Tibial artery (tissue), 4 donors: ENCODE results near the gene ACSS1.
A peak's percentile ranks its signal among the peaks of the same experiment; 100 is the strongest.

Source experiments
- DNase-seq, 2 donors: peaks; one replicate each; pipeline ENCODE4 v3.0.0-alpha.2; 2019
- H3K27ac ChIP-seq, 2 donors: fragments of 200-600 bp; sonication (generic) in 1 of 2; 1 replicate in 1 of 2; 2 replicates in 1 of 2; pipeline ENCODE4 v1.5.1; 2018 to 2019; ENCODE audit warnings: mild to moderate bottlenecking in 1 of 2
- H3K27me3 ChIP-seq, 2 donors: fragments of 200-600 bp; sonication (generic) in 1 of 2; one replicate each; pipeline versions ENCODE4 v1.5.1 to v1.6.0; 2016 to 2019
- H3K36me3 ChIP-seq, 3 donors: fragments of 200-600 bp; sonication (generic) in 2 of 3; one replicate each; pipeline ENCODE4 v1.5.1; 2016 to 2019; ENCODE audit warnings: mild to moderate bottlenecking in 2 of 3
- H3K4me1 ChIP-seq, 4 donors: fragments of 200-600 bp; sonication (generic) in 2 of 4; 1 replicate in 3 of 4; 2 replicates in 1 of 4; pipeline ENCODE4 v1.5.1; 2016 to 2019
- H3K4me3 ChIP-seq, 2 donors: fragments of 200-600 bp; sonication (generic) in 1 of 2; 1 replicate in 1 of 2; 2 replicates in 1 of 2; pipeline ENCODE4 v1.5.1; 2018 to 2019; ENCODE audit warnings: mild to moderate bottlenecking in 2 of 2
- H3K9me3 ChIP-seq, 3 donors: fragments of 200-600 bp; sonication (generic) in 1 of 3; one replicate each; pipeline ENCODE4 v1.5.1; 2016 to 2019
- intact Hi-C: fragments of 100-400 bp; cut with DNase I; formaldehyde crosslinking; loops from one replicate; pipeline ENCODE4 v1.15.0; 2023; ENCODE audit warnings: low total_unique reads
- TF ChIP-seq, protein P1 (sequence below), 2 experiments: fragments of 200-600 bp in 1 of 2; fragments of 450-650 bp in 1 of 2; IDR thresholded peaks; one replicate each; pipeline ENCODE4 v1.5.1; 2017 to 2019; ENCODE audit warnings: antibody characterized with exemption in 2 of 2, mild to moderate bottlenecking in 1 of 2, moderate library complexity in 1 of 2

Gene ACSS1

DNA sequence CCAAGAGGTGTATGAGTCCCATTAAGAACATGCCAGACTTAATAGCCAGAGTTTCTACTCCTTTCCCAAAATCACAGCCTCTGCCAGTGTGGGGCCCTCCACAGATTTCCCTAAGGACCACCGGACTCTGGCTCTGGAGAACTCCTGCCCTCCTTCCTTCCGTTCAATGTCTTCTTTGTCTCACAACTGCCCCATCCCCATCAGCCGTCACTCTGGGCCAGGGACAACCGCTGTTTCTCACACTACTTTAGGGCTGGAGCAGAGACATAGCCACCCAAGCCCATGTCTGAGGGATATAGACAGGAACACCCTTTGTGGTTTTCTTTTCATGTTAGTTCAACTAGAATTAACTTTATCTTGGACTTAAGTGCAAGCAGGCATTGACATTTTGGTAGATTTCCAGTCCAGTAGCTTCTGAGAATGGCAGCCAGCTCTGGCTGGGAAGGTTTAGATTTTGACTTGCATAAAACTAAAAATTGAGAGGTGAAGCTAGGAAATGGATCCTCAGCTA lies 6.7 kb upstream of the ACSS1 start:
- no peak for DNase-seq
- TF ChIP-seq, protein P1, sequence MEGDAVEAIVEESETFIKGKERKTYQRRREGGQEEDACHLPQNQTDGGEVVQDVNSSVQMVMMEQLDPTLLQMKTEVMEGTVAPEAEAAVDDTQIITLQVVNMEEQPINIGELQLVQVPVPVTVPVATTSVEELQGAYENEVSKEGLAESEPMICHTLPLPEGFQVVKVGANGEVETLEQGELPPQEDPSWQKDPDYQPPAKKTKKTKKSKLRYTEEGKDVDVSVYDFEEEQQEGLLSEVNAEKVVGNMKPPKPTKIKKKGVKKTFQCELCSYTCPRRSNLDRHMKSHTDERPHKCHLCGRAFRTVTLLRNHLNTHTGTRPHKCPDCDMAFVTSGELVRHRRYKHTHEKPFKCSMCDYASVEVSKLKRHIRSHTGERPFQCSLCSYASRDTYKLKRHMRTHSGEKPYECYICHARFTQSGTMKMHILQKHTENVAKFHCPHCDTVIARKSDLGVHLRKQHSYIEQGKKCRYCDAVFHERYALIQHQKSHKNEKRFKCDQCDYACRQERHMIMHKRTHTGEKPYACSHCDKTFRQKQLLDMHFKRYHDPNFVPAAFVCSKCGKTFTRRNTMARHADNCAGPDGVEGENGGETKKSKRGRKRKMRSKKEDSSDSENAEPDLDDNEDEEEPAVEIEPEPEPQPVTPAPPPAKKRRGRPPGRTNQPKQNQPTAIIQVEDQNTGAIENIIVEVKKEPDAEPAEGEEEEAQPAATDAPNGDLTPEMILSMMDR (IDR thresholded peaks at IDR 0.05), result no peak
- Histone ChIP-seq H3K36me3 (no peaks in the 10 kb centered on the region), H3K27ac (no peak overlapping the region), H3K4me1 (peaks cover 0 to 6% (median 0%) of the 10 kb centered on the region in 4 donors), H3K9me3 (no peaks in the 10 kb centered on the region), H3K27me3 (peaks cover 0 to 23% of the 10 kb centered on the region in 2 donors), H3K4me3 (no peak overlapping the region)
- intact Hi-C loops, result loop anchor here (1.0 to 10.0 kb wide), 2 partner anchors 71 to 330 kb away; partner anchors contain the start of gene ABHD12

DNA sequence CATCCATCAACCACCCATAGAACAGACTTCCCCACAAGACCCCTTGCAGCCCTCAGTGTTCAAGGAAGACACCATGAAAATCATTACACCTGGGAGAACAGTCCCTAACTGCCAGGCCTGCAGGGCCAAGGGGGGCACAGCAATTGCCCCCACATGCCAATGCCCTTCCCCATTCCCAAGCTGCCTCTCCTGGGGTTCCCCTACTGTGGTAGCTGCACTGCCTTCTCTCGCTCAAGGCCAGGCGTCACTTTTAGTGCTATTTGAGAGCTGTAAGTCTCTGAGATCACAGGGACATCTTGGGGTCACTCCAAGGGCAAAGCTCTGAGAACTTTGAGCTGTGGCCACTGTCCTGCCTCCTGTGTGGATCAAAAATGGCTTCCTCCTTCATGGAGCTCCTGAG lies 6.0 kb upstream of the ACSS1 start:
- intact Hi-C loops, result loop anchor here (10.0 kb wide), 1 partner anchor 331 kb away; the partner anchor contains the start of gene ABHD12
- DNase-seq, result no peak
- H3K27ac ChIP-seq, result no peak overlapping the region

DNA sequence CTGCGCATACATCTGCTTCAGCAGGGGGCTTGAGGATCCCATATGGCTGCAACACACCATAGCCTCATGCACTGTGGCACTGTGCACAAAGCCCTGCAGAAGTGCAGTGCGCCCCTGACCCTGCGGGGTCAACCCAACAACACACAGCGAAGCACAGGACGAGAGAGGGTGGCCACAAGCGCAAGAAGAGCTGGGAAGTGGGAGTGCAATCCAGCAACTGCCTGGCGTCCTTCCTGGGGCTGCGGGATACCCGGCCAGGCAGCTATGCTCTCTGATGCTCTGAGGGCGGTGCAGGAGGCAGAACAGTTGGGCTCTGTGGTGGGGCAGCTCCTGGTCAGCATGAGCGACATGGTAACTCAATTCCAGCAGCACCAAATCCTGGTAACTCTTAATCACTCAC lies 5.6 kb upstream of the ACSS1 start:
- no peak for DNase-seq
- Histone ChIP-seq H3K9me3 (no peaks in the 10 kb centered on the region), H3K4me3 (no peak overlapping the region), H3K27me3 (peaks cover 0 to 18% of the 10 kb centered on the region in 2 donors), H3K27ac (no peak overlapping the region), H3K36me3 (no peaks in the 10 kb centered on the region), H3K4me1 (peaks cover 0 to 17% (median 7%) of the 10 kb centered on the region in 4 donors)
- TF ChIP-seq, protein P1 (IDR thresholded peaks at IDR 0.05), result no peak
- intact Hi-C loops, result loop anchor here (10.0 kb wide), 1 partner anchor 331 kb away; the partner anchor contains the start of gene ABHD12

More for the DNA sequence above, 6.0 kb upstream of the ACSS1 start:
- Histone ChIP-seq H3K9me3 (no peaks in the 10 kb centered on the region), H3K4me1 (peaks cover 0 to 12% (median 3%) of the 10 kb centered on the region in 4 donors), H3K27me3 (peaks cover 0 to 18% of the 10 kb centered on the region in 2 donors), H3K4me3 (no peak overlapping the region), H3K36me3 (no peaks in the 10 kb centered on the region)
- TF ChIP-seq, protein P1 (IDR thresholded peaks at IDR 0.05), result no peak

DNA sequence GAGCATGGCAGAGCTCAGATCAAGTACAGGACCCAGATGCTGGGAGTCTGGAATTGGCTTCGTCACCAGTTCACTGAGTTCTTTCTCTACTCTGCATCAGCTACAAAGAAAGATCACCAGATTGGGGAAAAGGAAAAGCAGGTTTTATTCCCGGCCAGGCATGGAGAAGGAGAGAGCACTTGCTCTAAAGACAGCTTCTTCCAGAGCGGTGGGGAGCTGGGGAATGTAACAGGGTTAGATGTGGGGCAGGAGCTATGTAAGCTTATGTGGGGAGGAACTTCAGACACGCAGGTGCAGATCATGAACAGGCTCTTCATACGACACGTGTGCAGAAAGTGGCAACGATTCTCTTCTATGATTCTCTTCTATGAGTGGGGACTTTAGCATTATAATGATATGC lies 4.9 kb upstream of the ACSS1 start:
- H3K9me3 ChIP-seq, result no peaks in the 10 kb centered on the region
- H3K27me3 ChIP-seq, result peaks cover 0 to 16% of the 10 kb centered on the region in 2 donors
- H3K27ac ChIP-seq, result no peak overlapping the region
- DNase-seq, result no peak
- TF ChIP-seq, protein P1 (IDR thresholded peaks at IDR 0.05), result no peak
- H3K4me1 ChIP-seq, result peaks cover 0 to 20% (median 7%) of the 10 kb centered on the region in 4 donors
- H3K4me3 ChIP-seq, result no peak overlapping the region
- intact Hi-C loops, result loop anchor here (10.0 kb wide), 1 partner anchor 332 kb away; the partner anchor contains the start of gene ABHD12
- H3K36me3 ChIP-seq, result no peaks in the 10 kb centered on the region

DNA sequence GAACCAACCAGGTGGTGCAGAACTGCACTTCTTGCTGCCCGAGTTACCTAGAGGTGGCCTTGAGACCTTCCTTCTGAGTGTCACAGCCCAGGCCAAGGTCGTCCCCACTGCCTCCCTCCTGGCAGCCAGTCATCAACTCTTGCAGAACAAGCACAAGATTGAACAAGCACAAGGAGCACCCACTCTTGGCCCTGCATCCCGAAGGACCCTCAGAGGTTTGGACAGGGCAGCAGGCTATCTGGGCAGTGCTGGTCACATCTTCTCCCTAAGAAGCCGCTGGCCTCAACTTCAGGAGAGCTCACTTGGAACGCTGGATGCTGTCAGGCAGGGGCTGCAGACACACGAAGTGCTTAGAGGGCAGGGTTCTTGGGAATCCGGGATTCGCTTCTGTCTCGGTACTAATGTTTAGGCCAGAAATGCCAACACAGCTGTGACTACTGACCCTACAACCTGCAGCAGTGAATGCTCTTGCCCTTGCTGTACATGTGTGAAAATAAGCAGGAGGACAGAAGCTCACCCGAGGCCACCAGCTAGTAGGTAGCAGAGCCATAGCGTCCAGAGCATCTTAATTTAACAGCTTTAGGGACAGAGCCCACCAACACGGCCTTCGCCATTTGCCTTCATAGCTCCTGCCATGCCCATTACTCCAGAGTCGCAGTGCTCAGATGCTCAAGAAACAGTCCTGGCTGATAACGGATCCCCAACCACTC lies 4.0 kb upstream of the ACSS1 start:
- peaks cover 0 to 12% of the 10 kb centered on the region in 2 donors for H3K27me3 ChIP-seq
- intact Hi-C loops, result loop anchor here (10.0 kb wide), 1 partner anchor 333 kb away; the partner anchor contains the start of gene ABHD12
- TF ChIP-seq, protein P1 (IDR thresholded peaks at IDR 0.05), result no peak
- peak in 1 of 2 donors; percentile 11 for DNase-seq
- H3K4me3 ChIP-seq, result no peak overlapping the region
- peaks cover 0 to 22% (median 7%) of the 10 kb centered on the region in 4 donors for H3K4me1 ChIP-seq
- no peak overlapping the region for H3K27ac ChIP-seq
- H3K9me3 ChIP-seq, result no peaks in the 10 kb centered on the region
- no peaks in the 10 kb centered on the region for H3K36me3 ChIP-seq
